HepG2 (cell line): ENCODE results near the gene NHERF2. TPM values are rescaled to one million over a fixed set of nuclear protein-coding genes. Genes with fewer than 3 reads are reported as not detected.

ENCODE experiments used
- AKAP8 ChIP-seq: sonication (generic); formaldehyde crosslinking; IDR thresholded peaks from 2 replicates; pipeline ENCODE4 v1.5.1; 2020; ENCODE audit warnings: mild to moderate bottlenecking, missing genetic modification reagents
- FOXJ3 ChIP-seq: sonication (generic); formaldehyde crosslinking; IDR thresholded peaks from 2 replicates; pipeline ENCODE4 v1.4.0; 2020; ENCODE audit warnings: missing genetic modification reagents, mild to moderate bottlenecking, borderline replicate concordance
- HIVEP1 ChIP-seq: sonication (generic); formaldehyde crosslinking; IDR thresholded peaks from 2 replicates; pipeline ENCODE4 v1.4.0; 2020; ENCODE audit warnings: mild to moderate bottlenecking, missing genetic modification reagents
- KDM1A ChIP-seq: IDR thresholded peaks from 2 replicates; pipeline ENCODE4 v1.6.1; 2016; ENCODE audit warnings: missing compliant biosample characterization
- KLF13 ChIP-seq: sonication (generic); formaldehyde crosslinking; IDR thresholded peaks from 2 replicates; pipeline ENCODE4 v1.4.0; 2020; ENCODE audit warnings: mild to moderate bottlenecking, missing genetic modification reagents
- KLF6 ChIP-seq: IDR thresholded peaks from 2 replicates; pipeline ENCODE4 v1.8.0; 2016; ENCODE audit warnings: missing biosample characterization, missing genetic modification reagents
- MIER2 ChIP-seq: IDR thresholded peaks from 2 replicates; pipeline ENCODE4 v1.6.1; 2016; ENCODE audit warnings: missing biosample characterization, missing genetic modification reagents
- MTA3 ChIP-seq: sonication (generic); formaldehyde crosslinking; IDR thresholded peaks from 2 replicates; pipeline ENCODE4 v1.4.0; 2020; ENCODE audit warnings: missing genetic modification reagents
- NCOA1 ChIP-seq: sonication (generic); formaldehyde crosslinking; IDR thresholded peaks from 2 replicates; pipeline ENCODE4 v1.9.0; 2021; ENCODE audit warnings: missing genetic modification reagents
- NR2F2 ChIP-seq: IDR thresholded peaks from 2 replicates; pipeline ENCODE4 v1.6.1; 2012; ENCODE audit warnings: low read depth, inconsistent platforms, borderline replicate concordance
- NRL ChIP-seq: sonication (generic); formaldehyde crosslinking; IDR thresholded peaks from 2 replicates; pipeline ENCODE4 v1.5.0; 2020; ENCODE audit warnings: missing genetic modification reagents, mild to moderate bottlenecking, moderate library complexity, borderline replicate concordance
- PTBP1 ChIP-seq: fragments of 200-400 bp; formaldehyde crosslinking; IDR thresholded peaks from 2 replicates; pipeline ENCODE4 v1.6.1; 2018; ENCODE audit warnings: low read length, low read depth; ENCODE audit not compliant: poor library complexity, severe bottlenecking
- RBM39 ChIP-seq: fragments of 200-400 bp; formaldehyde crosslinking; IDR thresholded peaks from one replicate; pipeline ENCODE4 v1.6.1; 2018; ENCODE audit warnings: antibody characterized with exemption, mild to moderate bottlenecking, low read depth, low read length; ENCODE audit not compliant: poor library complexity, severe bottlenecking
- REXO4 ChIP-seq: sonication (generic); formaldehyde crosslinking; IDR thresholded peaks from 2 replicates; pipeline ENCODE4 v1.8.0; 2022; ENCODE audit warnings: missing genetic modification reagents, mild to moderate bottlenecking, borderline replicate concordance
- TOPORS ChIP-seq: sonication (generic); formaldehyde crosslinking; IDR thresholded peaks from 2 replicates; pipeline ENCODE4 v1.8.0; 2023; ENCODE audit warnings: mild to moderate bottlenecking, missing genetic modification reagents
- ZNF441 ChIP-seq: sonication (generic); formaldehyde crosslinking; IDR thresholded peaks from 2 replicates; pipeline ENCODE4 v1.7.0; 2021; ENCODE audit warnings: missing genetic modification reagents, borderline replicate concordance
- ZNF564 ChIP-seq: sonication (generic); formaldehyde crosslinking; IDR thresholded peaks from 2 replicates; pipeline ENCODE4 v1.8.1; 2023; ENCODE audit warnings: mild to moderate bottlenecking, missing genetic modification reagents
- ZNF598 ChIP-seq: sonication (generic); formaldehyde crosslinking; IDR thresholded peaks from 2 replicates; pipeline ENCODE4 v1.5.1; 2020; ENCODE audit warnings: mild to moderate bottlenecking, missing genetic modification reagents, borderline replicate concordance
- ZNF614 ChIP-seq: IDR thresholded peaks from 2 replicates; pipeline ENCODE4 v1.6.1; 2018; ENCODE audit warnings: missing biosample characterization, missing genetic modification reagents, inconsistent platforms, borderline replicate concordance
- ZNF629 ChIP-seq: sonication (generic); formaldehyde crosslinking; conservative IDR thresholded peaks from 2 replicates; pipeline ENCODE4 v1.5.0; 2020; ENCODE audit warnings: missing genetic modification reagents
- ZNF766 ChIP-seq: sonication (generic); formaldehyde crosslinking; IDR thresholded peaks from 2 replicates; pipeline ENCODE4 v1.5.0; 2020; ENCODE audit warnings: missing genetic modification reagents, borderline replicate concordance
- ZNF839 ChIP-seq: sonication (generic); formaldehyde crosslinking; IDR thresholded peaks from 2 replicates; pipeline ENCODE4 v1.4.0; 2020; ENCODE audit warnings: missing genetic modification reagents, mild to moderate bottlenecking, borderline replicate concordance
- ZSCAN25 ChIP-seq: sonication (generic); formaldehyde crosslinking; IDR thresholded peaks from 2 replicates; pipeline ENCODE4 v1.8.0; 2022; ENCODE audit warnings: mild to moderate bottlenecking, missing genetic modification reagents
- polyA plus RNA-seq, 8 experiments: library from polyadenylated mRNA; depleted of rRNA in 3 of 8; stranded (reverse) in 7 of 8; unstranded in 1 of 8; fragments of >200 nt; fragmentation: Illumina TruSeq in 4 of 8; extraction: Trizol in 4 of 8; gene quantifications; 2 replicates each; pipeline versions ENCODE4 v1.2.1 to v1.2.3, GENCODE V29; 2011 to 2016; ENCODE audit warnings: low read depth in 4 of 8, missing spikeins in 1 of 8, mixed read lengths in 1 of 8; ENCODE audit not compliant: insufficient read depth in 1 of 8
- total RNA-seq, 5 experiments: library from RNA; depleted of rRNA; stranded (reverse); fragments of >200 nt; fragmentation: Illumina TruSeq; extraction: Trizol; gene quantifications; 2 replicates each; pipeline ENCODE4 v1.2.3, GENCODE V29; 2016; ENCODE audit warnings: low read depth in 1 of 5
- TF ChIP-seq, protein P1 (sequence below), 2 experiments: fragments of 450-650 bp in 1 of 2; sonication (generic) in 1 of 2; formaldehyde crosslinking; IDR thresholded peaks; 2 replicates each; pipeline versions ENCODE4 v1.5.0 to v1.8.0; 2020 to 2022; ENCODE audit warnings: mild to moderate bottlenecking in 1 of 2, missing genetic modification reagents in 1 of 2
- TF ChIP-seq, protein P2 (sequence below): sonication (generic); formaldehyde crosslinking; IDR thresholded peaks from 2 replicates; pipeline ENCODE4 v1.4.0; 2020; ENCODE audit warnings: missing genetic modification reagents, borderline replicate concordance
- TF ChIP-seq, protein P3 (sequence below): sonication (generic); formaldehyde crosslinking; IDR thresholded peaks from 2 replicates; pipeline ENCODE4 v1.4.0; 2020; ENCODE audit warnings: mild to moderate bottlenecking, missing genetic modification reagents
- TF ChIP-seq, protein P4 (sequence below), 2 experiments: sonication (generic) in 1 of 2; formaldehyde crosslinking in 1 of 2; IDR thresholded peaks; 2 replicates each; pipeline versions ENCODE4 v1.5.1 to v1.6.1; 2011 to 2020; ENCODE audit warnings: borderline replicate concordance in 1 of 2, low read depth in 1 of 2, low read length in 1 of 2, mild to moderate bottlenecking in 1 of 2, missing genetic modification reagents in 1 of 2, moderate library complexity in 1 of 2

Gene NHERF2
- total and polyA plus RNA-seq, 2 of the 13 experiments (the other 11 are each of a cell fraction or from before 2014, with no cell fraction given) = 23.7 to 39.3 TPM

DNA sequence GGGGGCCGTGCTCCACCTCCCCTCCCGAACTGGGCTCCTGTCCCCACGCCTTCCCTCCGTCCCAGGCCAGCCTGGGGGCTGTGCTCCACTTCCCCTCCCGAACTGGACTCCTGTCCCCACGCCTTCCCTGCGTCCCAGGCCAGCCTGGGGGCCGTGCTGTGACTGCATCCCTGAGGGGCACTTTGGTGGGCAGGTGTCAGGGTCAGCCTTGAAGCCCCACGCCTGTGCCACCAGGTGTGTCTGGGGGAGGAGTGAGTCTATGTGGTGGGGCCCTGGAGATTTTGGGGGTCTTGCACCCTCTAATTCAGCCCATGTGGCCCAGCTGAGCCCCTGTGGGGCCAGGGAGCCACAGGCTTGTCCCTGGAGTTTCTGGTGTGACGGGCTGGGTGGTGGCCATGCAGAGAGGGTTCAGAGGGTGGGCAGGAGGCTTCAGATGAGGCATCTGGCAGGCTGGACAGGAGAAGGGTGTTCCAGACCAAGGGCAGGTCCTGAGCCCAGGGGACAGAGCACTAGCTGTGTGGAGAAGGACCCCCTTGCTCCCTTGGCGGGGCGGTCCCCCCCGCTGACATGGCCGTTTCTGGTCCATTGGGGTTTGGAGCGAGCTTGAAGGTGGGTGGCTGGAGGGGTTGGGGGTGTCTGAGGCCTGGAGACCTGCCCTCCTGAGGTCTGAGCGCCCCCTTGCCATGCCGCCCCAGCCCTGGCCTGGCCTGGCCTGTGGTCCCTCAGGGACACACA is 8.2 kb downstream of the NHERF2 start (continued):
- TF ChIP-seq RBM39 = peak; percentile 25
- no peak for TF ChIP-seq HIVEP1 (CRISPR knock-in tag)
- TF ChIP-seq REXO4 (CRISPR knock-in tag) = no peak
- no peak for TF ChIP-seq ZNF598 (CRISPR knock-in tag)
- TF ChIP-seq ZNF629 (CRISPR knock-in tag) = no peak
- TF ChIP-seq, protein P1, sequence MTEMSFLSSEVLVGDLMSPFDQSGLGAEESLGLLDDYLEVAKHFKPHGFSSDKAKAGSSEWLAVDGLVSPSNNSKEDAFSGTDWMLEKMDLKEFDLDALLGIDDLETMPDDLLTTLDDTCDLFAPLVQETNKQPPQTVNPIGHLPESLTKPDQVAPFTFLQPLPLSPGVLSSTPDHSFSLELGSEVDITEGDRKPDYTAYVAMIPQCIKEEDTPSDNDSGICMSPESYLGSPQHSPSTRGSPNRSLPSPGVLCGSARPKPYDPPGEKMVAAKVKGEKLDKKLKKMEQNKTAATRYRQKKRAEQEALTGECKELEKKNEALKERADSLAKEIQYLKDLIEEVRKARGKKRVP (CRISPR knock-in tag; IDR thresholded peaks at IDR 0.05) = no peak
- TF ChIP-seq ZNF614 (CRISPR knock-in tag) = no peak
- TF ChIP-seq, protein P2, sequence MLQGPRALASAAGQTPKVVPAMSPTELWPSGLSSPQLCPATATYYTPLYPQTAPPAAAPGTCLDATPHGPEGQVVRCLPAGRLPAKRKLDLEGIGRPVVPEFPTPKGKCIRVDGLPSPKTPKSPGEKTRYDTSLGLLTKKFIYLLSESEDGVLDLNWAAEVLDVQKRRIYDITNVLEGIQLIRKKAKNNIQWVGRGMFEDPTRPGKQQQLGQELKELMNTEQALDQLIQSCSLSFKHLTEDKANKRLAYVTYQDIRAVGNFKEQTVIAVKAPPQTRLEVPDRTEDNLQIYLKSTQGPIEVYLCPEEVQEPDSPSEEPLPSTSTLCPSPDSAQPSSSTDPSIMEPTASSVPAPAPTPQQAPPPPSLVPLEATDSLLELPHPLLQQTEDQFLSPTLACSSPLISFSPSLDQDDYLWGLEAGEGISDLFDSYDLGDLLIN (CRISPR knock-in tag) = no peak
- TF ChIP-seq MTA3 = no peak
- TF ChIP-seq NR2F2 = no peak
- peak; percentile 5; the same call in 1 of the 2 replicates for TF ChIP-seq NRL (CRISPR knock-in tag)
- TF ChIP-seq, protein P3, sequence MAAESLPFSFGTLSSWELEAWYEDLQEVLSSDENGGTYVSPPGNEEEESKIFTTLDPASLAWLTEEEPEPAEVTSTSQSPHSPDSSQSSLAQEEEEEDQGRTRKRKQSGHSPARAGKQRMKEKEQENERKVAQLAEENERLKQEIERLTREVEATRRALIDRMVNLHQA = no peak
- TF ChIP-seq, protein P4, sequence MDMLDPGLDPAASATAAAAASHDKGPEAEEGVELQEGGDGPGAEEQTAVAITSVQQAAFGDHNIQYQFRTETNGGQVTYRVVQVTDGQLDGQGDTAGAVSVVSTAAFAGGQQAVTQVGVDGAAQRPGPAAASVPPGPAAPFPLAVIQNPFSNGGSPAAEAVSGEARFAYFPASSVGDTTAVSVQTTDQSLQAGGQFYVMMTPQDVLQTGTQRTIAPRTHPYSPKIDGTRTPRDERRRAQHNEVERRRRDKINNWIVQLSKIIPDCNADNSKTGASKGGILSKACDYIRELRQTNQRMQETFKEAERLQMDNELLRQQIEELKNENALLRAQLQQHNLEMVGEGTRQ (IDR thresholded peaks at IDR 0.05; ENCODE audit: low read depth, low read length) = no peak
- TF ChIP-seq, protein P4 (CRISPR knock-in tag; IDR thresholded peaks at IDR 0.05; ENCODE audit: borderline replicate concordance) = no peak
- TF ChIP-seq PTBP1 = no peak
- no peak for TF ChIP-seq KLF6 (CRISPR knock-in tag)
- no peak for TF ChIP-seq KLF13 (CRISPR knock-in tag)
- 0 out of 2 replicates have a peak, but pooled peaks have one; percentile 32 for TF ChIP-seq ZNF766 (CRISPR knock-in tag)
- TF ChIP-seq ZNF441 = no peak
- TF ChIP-seq FOXJ3 (CRISPR knock-in tag) = no peak
- no peak for TF ChIP-seq MIER2
- TF ChIP-seq ZSCAN25 = no peak
- TF ChIP-seq NCOA1 (CRISPR knock-in tag) = no peak
- no peak for TF ChIP-seq ZNF839 (CRISPR knock-in tag)
- TF ChIP-seq KDM1A = no peak
- no peak for TF ChIP-seq TOPORS (CRISPR knock-in tag)
- TF ChIP-seq AKAP8 (CRISPR knock-in tag) = no peak
- TF ChIP-seq ZNF564 (CRISPR knock-in tag) = no peak
